AG09309 (cell line): ENCODE results near the gene PPAN.

Source experiments
- DNase-seq: peaks from one replicate; pipeline ENCODE4 v3.0.0-alpha.2; 2010; ENCODE audit warnings: low read depth
- H3K4me3 ChIP-seq: 2 replicates; pipeline ENCODE4 v1.5.1; 2011; ENCODE audit warnings: mild to moderate bottlenecking, low read depth, low read length, moderate library complexity; ENCODE audit not compliant: control insufficient read depth
- CTCF ChIP-seq: IDR thresholded peaks from 2 replicates; pipeline ENCODE4 v1.5.1; 2011; ENCODE audit warnings: mild to moderate bottlenecking, low read depth, low read length, inconsistent platforms; ENCODE audit not compliant: insufficient read depth, control insufficient read depth; ENCODE audit errors: missing control alignments

PPAN gene

GRCh38 chr19:10133596-10133995 lies 27.4 kb downstream of the PPAN start:
- TF ChIP-seq CTCF: no peak
- no peak overlapping the region for H3K4me3 ChIP-seq
- DNase-seq: no peak

- no peak overlapping the region for H3K4me3 ChIP-seq
- TF ChIP-seq CTCF: no peak
- no peak for DNase-seq
Measured at GRCh38 chr19:10134040-10134439, 27.9 kb downstream of the PPAN start.

- TF ChIP-seq CTCF: no peak
- DNase-seq: no peak
- no peak overlapping the region for H3K4me3 ChIP-seq
Measured at GRCh38 chr19:10135551-10136334, 29.6 kb downstream of the PPAN start.

- DNase-seq: no peak
- TF ChIP-seq CTCF: no peak
- H3K4me3 ChIP-seq: no peak overlapping the region
Measured at GRCh38 chr19:10136936-10137335, 30.8 kb downstream of the PPAN start.

- DNase-seq: no peak
- H3K4me3 ChIP-seq: no peak overlapping the region
- TF ChIP-seq CTCF: no peak
Measured at GRCh38 chr19:10137751-10138682, 31.9 kb downstream of the PPAN start.

- DNase-seq: no peak
- no peak for TF ChIP-seq CTCF
- no peak overlapping the region for H3K4me3 ChIP-seq
Measured at GRCh38 chr19:10138879-10139795, 33.0 kb downstream of the PPAN start.
